GM21825 (cell line): ENCODE results near the gene SMYD3.

Experiments
- ATAC-seq: cut with Tn5 transposase; IDR thresholded peaks from one replicate; pipeline ENCODE4 v1.9.1; 2021; ENCODE audit warnings: mild to moderate bottlenecking, moderate library complexity; ENCODE audit not compliant: unreplicated experiment

Gene SMYD3

GRCh38 chr1:245862812-245863540 is 644.1 kb downstream of the SMYD3 start:
- no peak for ATAC-seq

GRCh38 chr1:245860657-245861544 is 646.2 kb downstream of the SMYD3 start:
- ATAC-seq, result no peak

GRCh38 chr1:245859493-245860114 is 647.5 kb downstream of the SMYD3 start:
- ATAC-seq, result no peak

GRCh38 chr1:245858722-245859492 is 648.2 kb downstream of the SMYD3 start:
- ATAC-seq, result no peak

GRCh38 chr1:245858022-245858721 is 648.9 kb downstream of the SMYD3 start:
- ATAC-seq, result no peak

GRCh38 chr1:245856944-245857531 is 650.0 kb downstream of the SMYD3 start:
- ATAC-seq, result no peak

- no peak for ATAC-seq
Observed at GRCh38 chr1:245855846-245856730, 651.0 kb downstream of the SMYD3 start.

- no peak for ATAC-seq
Observed at GRCh38 chr1:245853291-245853690, 653.8 kb downstream of the SMYD3 start.

GRCh38 chr1:245843101-245843500 is 664.0 kb downstream of the SMYD3 start:
- ATAC-seq, result no peak

- no peak for ATAC-seq
Observed at GRCh38 chr1:245842106-245842505, 665.0 kb downstream of the SMYD3 start.

- no peak for ATAC-seq
Observed at GRCh38 chr1:245840971-245841370, 666.1 kb downstream of the SMYD3 start.

- no peak for ATAC-seq
Observed at GRCh38 chr1:245837718-245838117, 669.4 kb downstream of the SMYD3 start.

- ATAC-seq, result no peak
Observed at GRCh38 chr1:245835386-245835785, 671.7 kb downstream of the SMYD3 start.

- no peak for ATAC-seq
Observed at GRCh38 chr1:245834002-245834401, 673.1 kb downstream of the SMYD3 start.

- no peak for ATAC-seq
Observed at GRCh38 chr1:245832771-245833527, 674.1 kb downstream of the SMYD3 start.

GRCh38 chr1:245831518-245831917 is 675.6 kb downstream of the SMYD3 start:
- no peak for ATAC-seq

GRCh38 chr1:245829826-245830225 is 677.3 kb downstream of the SMYD3 start:
- ATAC-seq, result no peak

- no peak for ATAC-seq
Observed at GRCh38 chr1:245829194-245829593, 677.9 kb downstream of the SMYD3 start.
